IMR-90 (cell line): ENCODE data around the gene PPP3R2.

ENCODE experiments used
- BHLHE40 ChIP-seq: fragments of 150-350 bp; IDR thresholded peaks from 2 replicates; pipeline ENCODE4 v1.6.1; 2016; ENCODE audit warnings: mild to moderate bottlenecking, low read depth, low read length
- CHD1 ChIP-seq: IDR thresholded peaks from 2 replicates; pipeline ENCODE4 v1.6.1; 2012; ENCODE audit warnings: low read depth, low read length, improper control_type of control experiment
- MAZ ChIP-seq: IDR thresholded peaks from 2 replicates; pipeline ENCODE4 v1.6.1; 2012; ENCODE audit warnings: low read depth, mild to moderate bottlenecking, low read length, improper control_type of control experiment, moderate library complexity, borderline replicate concordance
- POLR2A ChIP-seq: IDR thresholded peaks from 2 replicates; pipeline ENCODE4 v1.6.1; 2012; ENCODE audit warnings: mild to moderate bottlenecking, low read depth, low read length
- RFX5 ChIP-seq: IDR thresholded peaks from 2 replicates; pipeline ENCODE4 v1.8.0; 2012; ENCODE audit warnings: low read depth, mild to moderate bottlenecking, low read length, moderate library complexity
- SMC3 ChIP-seq: fragments of 150-350 bp; IDR thresholded peaks from 2 replicates; pipeline ENCODE4 v1.6.1; 2016; ENCODE audit warnings: low read depth, mild to moderate bottlenecking, antibody characterized with exemption, low read length, moderate library complexity
- TF ChIP-seq, protein P1 (sequence below): conservative IDR thresholded peaks from 2 replicates; pipeline ENCODE4 v1.5.1; 2012; ENCODE audit warnings: mild to moderate bottlenecking, low read depth, low read length, improper control_type of control experiment
- TF ChIP-seq, protein P2 (sequence below): fragments of 150-350 bp; IDR thresholded peaks from 2 replicates; pipeline ENCODE4 v1.6.1; 2016; ENCODE audit warnings: low read depth, mild to moderate bottlenecking, low read length, moderate library complexity, borderline replicate concordance

- TF ChIP-seq, protein P1, sequence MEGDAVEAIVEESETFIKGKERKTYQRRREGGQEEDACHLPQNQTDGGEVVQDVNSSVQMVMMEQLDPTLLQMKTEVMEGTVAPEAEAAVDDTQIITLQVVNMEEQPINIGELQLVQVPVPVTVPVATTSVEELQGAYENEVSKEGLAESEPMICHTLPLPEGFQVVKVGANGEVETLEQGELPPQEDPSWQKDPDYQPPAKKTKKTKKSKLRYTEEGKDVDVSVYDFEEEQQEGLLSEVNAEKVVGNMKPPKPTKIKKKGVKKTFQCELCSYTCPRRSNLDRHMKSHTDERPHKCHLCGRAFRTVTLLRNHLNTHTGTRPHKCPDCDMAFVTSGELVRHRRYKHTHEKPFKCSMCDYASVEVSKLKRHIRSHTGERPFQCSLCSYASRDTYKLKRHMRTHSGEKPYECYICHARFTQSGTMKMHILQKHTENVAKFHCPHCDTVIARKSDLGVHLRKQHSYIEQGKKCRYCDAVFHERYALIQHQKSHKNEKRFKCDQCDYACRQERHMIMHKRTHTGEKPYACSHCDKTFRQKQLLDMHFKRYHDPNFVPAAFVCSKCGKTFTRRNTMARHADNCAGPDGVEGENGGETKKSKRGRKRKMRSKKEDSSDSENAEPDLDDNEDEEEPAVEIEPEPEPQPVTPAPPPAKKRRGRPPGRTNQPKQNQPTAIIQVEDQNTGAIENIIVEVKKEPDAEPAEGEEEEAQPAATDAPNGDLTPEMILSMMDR, result no peak
- TF ChIP-seq, protein P2, sequence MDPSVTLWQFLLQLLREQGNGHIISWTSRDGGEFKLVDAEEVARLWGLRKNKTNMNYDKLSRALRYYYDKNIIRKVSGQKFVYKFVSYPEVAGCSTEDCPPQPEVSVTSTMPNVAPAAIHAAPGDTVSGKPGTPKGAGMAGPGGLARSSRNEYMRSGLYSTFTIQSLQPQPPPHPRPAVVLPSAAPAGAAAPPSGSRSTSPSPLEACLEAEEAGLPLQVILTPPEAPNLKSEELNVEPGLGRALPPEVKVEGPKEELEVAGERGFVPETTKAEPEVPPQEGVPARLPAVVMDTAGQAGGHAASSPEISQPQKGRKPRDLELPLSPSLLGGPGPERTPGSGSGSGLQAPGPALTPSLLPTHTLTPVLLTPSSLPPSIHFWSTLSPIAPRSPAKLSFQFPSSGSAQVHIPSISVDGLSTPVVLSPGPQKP, result no peak
- TF ChIP-seq RFX5 (no peak), POLR2A (no peak), SMC3 (no peak), MAZ (no peak), BHLHE40 (no peak), CHD1 (no peak)
These were observed 8.1 kb downstream of the PPP3R2 start for GRCh38 chr9:101586651-101587050.
